GM23248 (cell line): ENCODE data around the gene ODC1. TPM values are rescaled to one million over a fixed set of nuclear protein-coding genes. Genes with fewer than 3 reads are reported as not detected.

Experiments
- DNase-seq: peaks from one replicate; pipeline ENCODE4 v3.0.0-alpha.2; 2015
- H2AFZ ChIP-seq: fragments of 200-600 bp; sonication (generic); 2 replicates; pipeline ENCODE4 v1.6.1; 2016; ENCODE audit warnings: antibody characterized with exemption
- H3F3A ChIP-seq: fragments of 200-600 bp; sonication (generic); 2 replicates; pipeline ENCODE4 v1.6.1; 2016; ENCODE audit warnings: mild to moderate bottlenecking, antibody characterized with exemption, mixed run types; ENCODE audit not compliant: insufficient read depth
- H3K27ac ChIP-seq: fragments of 200-600 bp; sonication (generic); 2 replicates; pipeline ENCODE4 v1.5.1; 2016; ENCODE audit warnings: mild to moderate bottlenecking
- H3K27me3 ChIP-seq: fragments of 200-600 bp; sonication (generic); replicated peaks from 2 replicates; pipeline ENCODE4 v1.6.1; 2016; ENCODE audit warnings: mild to moderate bottlenecking; ENCODE audit not compliant: insufficient read depth
- H3K36me3 ChIP-seq: fragments of 200-600 bp; sonication (generic); 2 replicates; pipeline ENCODE4 v1.6.1; 2016; ENCODE audit warnings: low read depth, mild to moderate bottlenecking
- H3K4me1 ChIP-seq: fragments of 200-600 bp; sonication (generic); 2 replicates; pipeline ENCODE4 v1.6.1; 2016; ENCODE audit warnings: mild to moderate bottlenecking; ENCODE audit not compliant: insufficient read depth
- H3K4me2 ChIP-seq: fragments of 200-600 bp; sonication (generic); one replicate; pipeline ENCODE4 v1.6.1; 2016; ENCODE audit warnings: mild to moderate bottlenecking; ENCODE audit not compliant: unreplicated experiment
- H3K4me3 ChIP-seq: fragments of 200-600 bp; sonication (generic); 2 replicates; pipeline ENCODE4 v1.5.1; 2016; ENCODE audit warnings: mild to moderate bottlenecking
- H3K79me2 ChIP-seq: fragments of 200-600 bp; sonication (generic); 2 replicates; pipeline ENCODE4 v1.6.1; 2016; ENCODE audit warnings: mild to moderate bottlenecking; ENCODE audit not compliant: insufficient read depth
- H3K9ac ChIP-seq: fragments of 200-600 bp; sonication (generic); 2 replicates; pipeline ENCODE4 v1.6.1; 2016; ENCODE audit warnings: mild to moderate bottlenecking
- H3K9me2 ChIP-seq: fragments of 200-600 bp; sonication (generic); 2 replicates; pipeline ENCODE4 v1.6.1; 2016; ENCODE audit warnings: mixed run types, mild to moderate bottlenecking, moderate library complexity; ENCODE audit not compliant: insufficient read depth
- H3K9me3 ChIP-seq: fragments of 200-600 bp; sonication (generic); one replicate; pipeline ENCODE4 v1.6.1; 2017; ENCODE audit warnings: low read depth
- H4K20me1 ChIP-seq: fragments of 200-600 bp; sonication (generic); 2 replicates; pipeline ENCODE4 v1.6.0; 2016; ENCODE audit not compliant: insufficient read depth
- EZH2 ChIP-seq: fragments of 200-600 bp; sonication (generic); IDR thresholded peaks from 2 replicates; pipeline ENCODE4 v1.6.1; 2018; ENCODE audit warnings: antibody characterized with exemption, mild to moderate bottlenecking; ENCODE audit not compliant: insufficient read depth, poor library complexity, severe bottlenecking
- EZH2phosphoT487 ChIP-seq: fragments of 200-600 bp; sonication (generic); IDR thresholded peaks from 2 replicates; pipeline ENCODE4 v1.6.1; 2018; ENCODE audit warnings: antibody characterized with exemption, moderate library complexity, mild to moderate bottlenecking, low read depth; ENCODE audit not compliant: insufficient read depth
- WGBS, 2 experiments: methylation state at CpG; one replicate each; pipeline ENCODE4 v1.1.6; 2015 to 2017; ENCODE audit warnings: low lambda C conversion rate in 2 of 2, low coverage in 1 of 2; ENCODE audit errors: missing lambda C conversion rate in 2 of 2; 5-methylcytosine and 5-hydroxymethylcytosine counted together
- in situ Hi-C: fragments of 300-500 bp; cut with MboI; formaldehyde crosslinking; loops from 2 replicates; pipeline ENCODE4 v1.15.0; 2020
- polyA plus RNA-seq: library from polyadenylated mRNA; unstranded; fragments of >200 nt; fragmentation: Nextera tagmentation; extraction: Ambion mirVana; gene quantifications from 2 replicates; pipeline ENCODE4 v1.2.1, GENCODE V29; 2016
- total RNA-seq: library from RNA; depleted of rRNA; stranded (reverse); fragments of >200 nt; shearing (Covaris generic); gene quantifications from 2 replicates; pipeline ENCODE4 v1.2.3, GENCODE V29; 2014

Gene ODC1
- total and polyA plus RNA-seq, 2 experiments from 2014 or later: 58.3 to 106 TPM

DNA sequence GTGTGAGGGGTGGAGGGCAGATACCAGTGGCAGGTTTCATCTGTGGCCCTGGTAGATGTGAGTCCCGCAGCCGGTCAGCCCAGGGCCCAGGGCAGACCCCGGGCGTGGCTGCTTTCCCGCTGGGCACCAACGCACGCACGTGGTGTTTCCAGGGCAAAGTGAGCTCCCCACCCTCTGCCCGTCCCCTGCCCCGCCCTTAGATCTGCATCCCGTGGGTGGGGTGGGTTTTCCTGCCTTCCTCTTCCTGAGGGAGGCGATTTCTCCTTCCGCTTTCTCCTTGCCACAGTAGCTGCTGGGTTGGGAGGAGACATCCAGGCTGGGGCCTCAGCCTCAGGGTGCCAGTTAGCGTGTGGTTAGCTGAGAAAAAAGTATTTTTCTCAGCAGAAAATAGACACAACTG is 49.6 kb downstream of the ODC1 start:
- Histone ChIP-seq H3K4me3 (no peak overlapping the region), H3F3A (0 out of 2 replicates have a peak, but pooled peaks cover 4% of the 10 kb centered on the region), H3K27ac (no peak overlapping the region), H2AFZ (no peak overlapping the region), H3K4me1 (peaks cover 17% of the 10 kb centered on the region), H3K9me2 (no peaks in the 10 kb centered on the region), H3K27me3 (no peaks in the 10 kb centered on the region), H3K4me2 (no peak overlapping the region), H3K9ac (no peak overlapping the region), H4K20me1 (no peaks in the 10 kb centered on the region), H3K79me2 (0 out of 2 replicates have a peak, but pooled peaks cover 13% of the 10 kb centered on the region), H3K9me3 (no peaks in the 10 kb centered on the region), H3K36me3 (no peaks in the 10 kb centered on the region)
- TF ChIP-seq EZH2phosphoT487 (no peak), EZH2 (no peak)
- DNase-seq: no peak
- 86 to 87% methylated on average over 13 to 14 of the region's 14 CpGs for WGBS, 2 experiments
- in situ Hi-C loops: no loop called here

DNA sequence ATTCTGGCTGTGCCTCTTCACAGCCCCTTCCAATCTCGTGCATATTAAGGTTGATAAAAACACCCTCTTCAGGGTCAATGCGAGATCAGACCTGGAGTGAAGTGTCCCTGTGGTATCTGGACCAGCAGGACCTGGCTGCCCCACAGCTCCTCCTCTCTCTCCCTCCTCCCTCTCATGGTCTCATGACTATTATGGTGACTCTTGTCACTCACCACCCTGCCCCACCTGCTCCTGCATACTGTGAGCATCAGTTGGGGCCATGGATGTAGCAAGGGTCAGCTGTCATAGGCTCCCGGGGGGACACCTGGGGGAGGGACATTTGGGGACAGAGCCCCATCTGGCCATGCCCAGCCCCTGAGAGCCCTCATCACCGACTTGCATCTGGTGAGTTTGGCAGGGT is 50.2 kb downstream of the ODC1 start:
- Histone ChIP-seq H3K4me2 (no peak overlapping the region), H3K4me1 (peaks cover 14% of the 10 kb centered on the region), H3K27ac (no peak overlapping the region), H3K9me3 (no peaks in the 10 kb centered on the region), H3K27me3 (no peaks in the 10 kb centered on the region), H3K4me3 (no peak overlapping the region), H4K20me1 (no peaks in the 10 kb centered on the region), H3F3A (0 out of 2 replicates have a peak, but pooled peaks cover 4% of the 10 kb centered on the region), H2AFZ (no peak overlapping the region), H3K79me2 (0 out of 2 replicates have a peak, but pooled peaks cover 13% of the 10 kb centered on the region), H3K9me2 (no peaks in the 10 kb centered on the region), H3K9ac (no peak overlapping the region), H3K36me3 (no peaks in the 10 kb centered on the region)
- WGBS, 2 experiments: 52 to 57% methylated on average over 4 of the region's 4 CpGs
- no peak for DNase-seq
- no peak for TF ChIP-seq EZH2
- TF ChIP-seq EZH2phosphoT487: no peak
- in situ Hi-C loops: no loop called here

DNA sequence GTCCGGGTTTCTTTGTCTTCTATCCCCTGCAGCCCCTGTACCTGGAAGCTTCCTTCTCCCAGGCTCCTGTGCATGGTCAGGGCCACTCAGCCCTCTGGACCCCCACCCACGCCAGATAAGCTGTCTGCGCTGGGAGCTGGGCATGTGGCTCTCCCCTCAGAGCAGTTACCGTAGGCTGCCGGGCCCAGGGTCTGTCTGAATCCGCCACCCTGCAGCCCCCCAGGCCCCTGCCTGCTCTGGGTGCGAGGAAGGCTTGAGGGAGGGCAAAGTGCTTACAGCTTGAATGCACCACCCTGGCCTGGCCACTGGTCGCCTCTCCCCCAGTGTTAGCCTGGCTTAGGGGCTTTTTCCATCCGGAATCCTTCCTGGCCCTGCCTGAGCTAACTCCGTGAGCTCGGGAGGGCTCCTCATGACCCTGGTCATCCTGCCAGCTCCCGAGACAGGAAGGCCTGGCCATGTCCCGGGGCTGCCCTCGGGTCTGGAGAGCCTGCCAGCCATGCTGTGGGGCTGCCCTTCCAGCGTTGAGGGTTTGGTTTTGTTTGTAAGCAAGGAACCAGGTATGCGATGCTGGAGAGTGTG is 50.7 kb downstream of the ODC1 start:
- Histone ChIP-seq H3K4me3 (no peak overlapping the region), H3K4me1 (peaks cover 10% of the 10 kb centered on the region), H3K36me3 (no peaks in the 10 kb centered on the region), H2AFZ (no peak overlapping the region), H3K9me3 (no peaks in the 10 kb centered on the region), H3F3A (no peaks in the 10 kb centered on the region), H3K27me3 (no peaks in the 10 kb centered on the region), H3K9ac (no peak overlapping the region), H3K79me2 (0 out of 2 replicates have a peak, but pooled peaks cover 13% of the 10 kb centered on the region), H3K9me2 (no peaks in the 10 kb centered on the region), H3K4me2 (no peak overlapping the region), H3K27ac (no peak overlapping the region), H4K20me1 (no peaks in the 10 kb centered on the region)
- no peak for TF ChIP-seq EZH2phosphoT487
- no peak for TF ChIP-seq EZH2
- 88 to 89% methylated on average over 16 of the region's 16 CpGs for WGBS, 2 experiments
- in situ Hi-C loops: no loop called here
- no peak for DNase-seq

DNA sequence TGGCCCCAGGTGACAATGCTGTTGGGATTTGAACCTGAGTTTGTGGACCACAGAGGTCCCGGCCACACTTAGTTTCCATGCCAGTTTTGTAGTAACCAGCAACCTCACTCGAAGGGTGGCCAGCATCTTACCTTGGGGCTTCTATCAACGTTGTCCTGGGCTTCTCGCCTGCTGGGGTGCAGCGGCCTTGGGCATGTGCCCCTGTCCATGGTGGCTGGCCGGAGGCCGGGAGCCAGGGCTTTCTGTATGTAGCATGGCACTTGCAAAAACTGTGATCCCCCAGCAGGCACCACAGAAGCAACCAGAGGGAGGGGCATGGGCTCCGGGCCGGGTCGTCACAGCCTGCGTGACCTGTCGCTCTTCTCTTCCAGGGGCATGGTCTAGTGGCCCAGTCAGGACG is 51.7 kb downstream of the ODC1 start:
- no peak overlapping the region for H2AFZ ChIP-seq
- WGBS, 2 experiments: 99 to 100% methylated on average over 9 to 13 of the region's 13 CpGs
- TF ChIP-seq EZH2: no peak
- TF ChIP-seq EZH2phosphoT487: no peak
- no peaks in the 10 kb centered on the region for H3K9me3 ChIP-seq
- no peaks in the 10 kb centered on the region for H4K20me1 ChIP-seq
- 0 out of 2 replicates have a peak, but pooled peaks cover 1% of the 10 kb centered on the region for H3K4me1 ChIP-seq
- H3K27ac ChIP-seq: no peak overlapping the region
- H3K9ac ChIP-seq: no peak overlapping the region
- 0 out of 2 replicates have a peak, but pooled peaks cover 13% of the 10 kb centered on the region for H3K79me2 ChIP-seq
- DNase-seq: no peak
- no peaks in the 10 kb centered on the region for H3F3A ChIP-seq
- in situ Hi-C loops: no loop called here
- H3K36me3 ChIP-seq: no peaks in the 10 kb centered on the region
- H3K4me2 ChIP-seq: no peak overlapping the region
- H3K4me3 ChIP-seq: no peak overlapping the region
- no peaks in the 10 kb centered on the region for H3K27me3 ChIP-seq
- H3K9me2 ChIP-seq: no peaks in the 10 kb centered on the region

DNA sequence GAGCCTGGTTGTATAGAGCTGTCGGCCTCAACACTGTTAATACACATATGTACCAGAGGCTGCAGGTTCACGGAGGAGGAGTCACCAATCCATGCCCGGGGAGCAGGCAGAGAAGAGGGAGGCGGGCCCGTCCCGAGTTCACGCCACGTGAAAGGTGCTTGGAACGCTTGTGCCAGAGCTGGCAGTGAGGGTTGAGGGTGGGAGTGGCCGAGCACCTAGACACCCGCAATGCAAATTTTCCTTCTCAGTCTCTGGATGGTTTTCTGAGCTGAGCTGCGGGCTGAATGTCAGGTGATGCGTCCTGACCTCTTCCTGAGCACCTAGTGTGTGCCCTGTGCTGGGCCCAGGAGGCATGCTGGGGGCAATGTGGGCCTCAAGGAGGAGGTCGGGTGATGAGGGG is 52.2 kb downstream of the ODC1 start:
- H3F3A ChIP-seq: no peaks in the 10 kb centered on the region
- no peaks in the 10 kb centered on the region for H3K4me1 ChIP-seq
- no peak overlapping the region for H3K4me3 ChIP-seq
- DNase-seq: no peak
- H3K9ac ChIP-seq: no peak overlapping the region
- no peaks in the 10 kb centered on the region for H3K9me2 ChIP-seq
- H2AFZ ChIP-seq: no peak overlapping the region
- H3K27ac ChIP-seq: no peak overlapping the region
- no peak overlapping the region for H3K4me2 ChIP-seq
- H3K36me3 ChIP-seq: no peaks in the 10 kb centered on the region
- no peaks in the 10 kb centered on the region for H3K27me3 ChIP-seq
- TF ChIP-seq EZH2phosphoT487 (no peak), EZH2 (no peak)
- H3K9me3 ChIP-seq: no peaks in the 10 kb centered on the region
- WGBS, 2 experiments: 83 to 84% methylated on average over 14 of the region's 14 CpGs
- H3K79me2 ChIP-seq: 0 out of 2 replicates have a peak, but pooled peaks cover 13% of the 10 kb centered on the region
- H4K20me1 ChIP-seq: no peaks in the 10 kb centered on the region
- in situ Hi-C loops: no loop called here
